KMS-11 (cell line): ENCODE results near the gene PNPLA7.

Experiments used
- H2AFZ ChIP-seq: fragments of 200-600 bp; sonication (generic); 2 replicates; pipeline ENCODE4 v1.6.1; 2016; ENCODE audit warnings: antibody characterized with exemption, mixed run types, low read depth
- H3K27ac ChIP-seq: fragments of 200-600 bp; sonication (generic); 2 replicates; pipeline ENCODE4 v1.6.1; 2016; ENCODE audit warnings: mild to moderate bottlenecking, mixed run types
- H3K27me3 ChIP-seq: fragments of 200-600 bp; sonication (generic); 2 replicates; pipeline ENCODE4 v1.6.1; 2017; ENCODE audit warnings: mild to moderate bottlenecking, low read depth, mixed run types, moderate library complexity; ENCODE audit not compliant: insufficient read depth
- H3K36me3 ChIP-seq: fragments of 200-600 bp; sonication (generic); 2 replicates; pipeline ENCODE4 v1.6.1; 2017; ENCODE audit warnings: mild to moderate bottlenecking, mixed run types; ENCODE audit not compliant: insufficient read depth
- H3K4me1 ChIP-seq: fragments of 200-600 bp; sonication (generic); 2 replicates; pipeline ENCODE4 v1.6.1; 2016; ENCODE audit warnings: mild to moderate bottlenecking, low read depth, mixed run types; ENCODE audit not compliant: poor library complexity, severe bottlenecking
- H3K4me2 ChIP-seq: fragments of 200-600 bp; sonication (generic); 2 replicates; pipeline ENCODE4 v1.7.0; 2016; ENCODE audit warnings: mild to moderate bottlenecking, mixed run types
- H3K4me3 ChIP-seq: fragments of 200-600 bp; sonication (generic); IDR thresholded peaks from 2 replicates; pipeline ENCODE4 v1.6.1; 2017; ENCODE audit warnings: low read depth, low read length, mixed read lengths; ENCODE audit not compliant: insufficient read depth
- H3K79me2 ChIP-seq: fragments of 200-600 bp; sonication (generic); 2 replicates; pipeline ENCODE4 v1.6.1; 2016; ENCODE audit warnings: low read depth, mixed run types; ENCODE audit not compliant: insufficient read depth
- H3K9ac ChIP-seq: fragments of 200-600 bp; sonication (generic); 2 replicates; pipeline ENCODE4 v1.6.1; 2016; ENCODE audit warnings: mild to moderate bottlenecking, mixed run types
- H4K20me1 ChIP-seq: fragments of 200-600 bp; sonication (generic); 2 replicates; pipeline ENCODE4 v1.6.1; 2016; ENCODE audit warnings: mild to moderate bottlenecking, mixed run types; ENCODE audit not compliant: insufficient read depth
- TF ChIP-seq, protein P1 (sequence below): fragments of 200-600 bp; sonication (generic); conservative IDR thresholded peaks from 2 replicates; pipeline ENCODE4 v1.6.1; 2017; ENCODE audit warnings: low read depth, mild to moderate bottlenecking, antibody characterized with exemption, low read length, moderate library complexity, mixed read lengths

PNPLA7 gene

DNA sequence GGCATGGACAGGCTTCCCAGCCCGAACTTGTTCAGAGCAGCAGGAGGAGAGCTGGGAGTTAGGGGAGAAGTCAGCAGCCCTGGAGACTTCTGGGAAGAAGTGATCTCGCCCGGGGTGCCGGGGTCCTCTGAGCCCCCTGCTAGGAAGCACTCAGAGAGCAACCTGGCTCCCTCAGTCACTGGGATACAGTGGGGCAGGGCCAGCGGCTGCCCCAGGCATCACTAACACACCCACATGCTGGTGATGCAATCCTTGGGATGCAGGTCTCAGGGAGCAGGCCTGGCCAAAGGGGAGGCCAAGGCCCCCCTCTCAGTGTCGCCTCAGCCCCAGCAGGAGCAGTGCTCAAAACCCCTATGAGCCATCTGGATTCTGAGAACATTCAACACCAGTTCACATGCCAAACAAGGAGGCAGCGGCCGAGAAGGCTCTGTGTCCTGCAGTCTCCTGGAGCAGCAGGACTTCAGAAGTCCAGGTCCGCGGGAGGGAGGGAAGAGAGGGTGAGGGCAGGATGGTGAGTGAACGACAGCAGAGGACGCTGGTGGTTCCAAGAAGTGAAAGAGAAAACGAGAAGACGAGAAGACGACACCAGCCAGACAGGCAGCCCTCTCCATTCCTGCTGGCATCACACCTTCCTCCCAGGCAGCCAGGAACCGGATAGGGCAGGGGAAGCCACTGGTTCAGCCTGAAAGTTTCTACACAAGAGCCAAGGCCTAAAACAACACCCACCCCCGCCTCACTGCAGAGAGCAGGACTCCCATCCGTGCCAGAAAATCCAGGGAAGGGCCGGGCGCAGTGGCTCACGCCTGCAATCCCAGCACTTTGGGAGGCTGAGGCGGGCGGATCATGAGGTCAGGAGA lies 2.3 kb downstream of the PNPLA7 start:
- Histone ChIP-seq H4K20me1 (no peaks in the 10 kb centered on the region), H3K9ac (no peak overlapping the region), H3K4me2 (no peak overlapping the region), H3K27ac (no peak overlapping the region), H2AFZ (no peak overlapping the region), H3K27me3 (no peaks in the 10 kb centered on the region), H3K4me1 (peaks cover 4% of the 10 kb centered on the region), H3K36me3 (no peaks in the 10 kb centered on the region), H3K4me3 (no peak overlapping the region), H3K79me2 (no peaks in the 10 kb centered on the region)
- TF ChIP-seq, protein P1, sequence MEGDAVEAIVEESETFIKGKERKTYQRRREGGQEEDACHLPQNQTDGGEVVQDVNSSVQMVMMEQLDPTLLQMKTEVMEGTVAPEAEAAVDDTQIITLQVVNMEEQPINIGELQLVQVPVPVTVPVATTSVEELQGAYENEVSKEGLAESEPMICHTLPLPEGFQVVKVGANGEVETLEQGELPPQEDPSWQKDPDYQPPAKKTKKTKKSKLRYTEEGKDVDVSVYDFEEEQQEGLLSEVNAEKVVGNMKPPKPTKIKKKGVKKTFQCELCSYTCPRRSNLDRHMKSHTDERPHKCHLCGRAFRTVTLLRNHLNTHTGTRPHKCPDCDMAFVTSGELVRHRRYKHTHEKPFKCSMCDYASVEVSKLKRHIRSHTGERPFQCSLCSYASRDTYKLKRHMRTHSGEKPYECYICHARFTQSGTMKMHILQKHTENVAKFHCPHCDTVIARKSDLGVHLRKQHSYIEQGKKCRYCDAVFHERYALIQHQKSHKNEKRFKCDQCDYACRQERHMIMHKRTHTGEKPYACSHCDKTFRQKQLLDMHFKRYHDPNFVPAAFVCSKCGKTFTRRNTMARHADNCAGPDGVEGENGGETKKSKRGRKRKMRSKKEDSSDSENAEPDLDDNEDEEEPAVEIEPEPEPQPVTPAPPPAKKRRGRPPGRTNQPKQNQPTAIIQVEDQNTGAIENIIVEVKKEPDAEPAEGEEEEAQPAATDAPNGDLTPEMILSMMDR: no peak

DNA sequence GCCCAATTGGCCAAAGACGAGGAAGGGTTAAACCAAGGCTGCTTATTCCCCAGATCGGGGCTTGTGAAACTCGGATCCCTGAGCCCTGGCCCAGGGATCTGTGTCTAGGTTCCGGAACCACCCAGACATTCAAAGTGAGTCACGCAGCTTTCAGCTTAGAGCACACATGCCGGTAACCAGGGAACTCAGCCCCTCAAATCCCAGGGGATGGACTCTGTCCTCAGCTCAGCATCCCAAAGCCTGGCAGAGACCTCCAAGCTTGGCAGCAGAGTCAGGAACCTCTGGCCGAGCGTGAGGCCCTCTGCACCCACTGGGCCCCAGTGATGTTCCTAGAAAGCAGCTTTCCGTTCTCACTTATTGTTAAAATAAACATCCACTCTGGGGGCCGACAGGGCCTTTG lies 5.1 kb downstream of the PNPLA7 start:
- Histone ChIP-seq H3K4me1 (peaks cover 4% of the 10 kb centered on the region), H4K20me1 (no peaks in the 10 kb centered on the region), H3K4me3 (no peak overlapping the region), H3K9ac (no peak overlapping the region), H2AFZ (no peak overlapping the region), H3K79me2 (no peaks in the 10 kb centered on the region), H3K4me2 (no peak overlapping the region), H3K36me3 (no peaks in the 10 kb centered on the region), H3K27ac (no peak overlapping the region), H3K27me3 (no peaks in the 10 kb centered on the region)
- TF ChIP-seq, protein P1: no peak

DNA sequence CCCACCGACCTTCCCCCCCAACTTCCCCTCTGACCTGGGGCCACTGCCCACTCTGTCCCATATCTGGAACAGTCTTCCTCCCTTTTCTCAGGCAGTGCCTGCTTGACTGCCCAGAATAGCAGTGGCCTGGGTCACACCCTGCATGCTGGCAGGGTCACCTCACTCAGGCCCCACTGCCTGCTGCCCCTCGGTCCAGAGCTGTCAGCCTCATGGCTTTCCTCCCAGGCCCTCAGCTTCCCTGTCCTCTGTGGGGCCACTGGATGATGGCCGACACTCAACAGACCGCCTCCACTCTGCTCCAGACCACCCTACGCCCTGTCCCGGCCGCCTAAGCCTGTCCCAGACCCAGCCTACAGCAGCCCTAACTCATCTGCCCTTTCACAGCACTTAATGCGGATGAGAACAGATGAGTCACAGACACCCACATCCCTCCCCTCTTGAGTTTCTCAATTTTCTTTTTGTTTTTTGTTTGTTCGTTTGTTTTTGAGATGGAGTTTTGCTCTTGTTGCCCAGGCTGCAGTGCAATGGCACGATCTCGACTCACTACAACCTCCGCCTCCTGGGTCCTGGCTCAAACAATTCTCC lies 5.9 kb downstream of the PNPLA7 start:
- Histone ChIP-seq H3K4me3 (no peak overlapping the region), H3K4me2 (no peak overlapping the region), H2AFZ (no peak overlapping the region), H3K9ac (no peak overlapping the region), H4K20me1 (no peaks in the 10 kb centered on the region), H3K27me3 (no peaks in the 10 kb centered on the region), H3K36me3 (no peaks in the 10 kb centered on the region), H3K27ac (no peak overlapping the region), H3K4me1 (no peaks in the 10 kb centered on the region), H3K79me2 (no peaks in the 10 kb centered on the region)
- TF ChIP-seq, protein P1: no peak

DNA sequence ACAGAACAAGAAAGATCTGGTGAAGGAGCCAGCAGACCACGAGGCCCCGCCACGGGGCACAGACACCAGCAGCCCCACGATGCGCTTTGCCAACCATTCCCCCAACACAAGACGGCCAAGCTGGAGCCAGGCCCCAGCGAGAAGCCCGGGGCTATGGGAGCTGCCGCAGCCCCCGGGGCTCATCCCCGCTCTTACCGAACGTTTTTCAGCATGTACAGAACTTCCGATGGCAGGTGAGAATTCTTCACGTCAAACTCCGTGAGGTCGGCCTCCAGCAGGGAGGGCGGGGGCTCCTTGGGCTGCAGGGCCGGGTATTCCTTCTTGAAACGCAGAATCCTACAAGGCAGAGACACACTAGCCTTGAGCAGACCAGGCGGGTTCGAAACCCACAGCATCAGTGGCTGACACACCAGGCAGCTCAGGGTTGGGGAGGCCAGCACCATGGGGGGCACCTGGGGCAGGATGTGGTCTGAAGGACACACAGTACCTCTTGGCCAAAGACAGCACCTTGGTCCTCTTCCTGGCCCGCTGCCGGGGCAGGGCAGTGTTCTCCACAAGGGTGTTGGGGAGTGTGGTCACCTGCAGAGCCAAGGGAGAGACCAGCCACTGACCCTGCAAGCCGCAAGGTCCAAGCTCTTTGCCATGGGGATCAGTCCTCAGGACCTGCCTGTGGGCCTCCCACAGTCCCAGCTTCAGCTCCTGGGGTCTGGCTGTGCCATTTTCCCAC lies 6.8 kb downstream of the PNPLA7 start:
- H3K9ac ChIP-seq: no peak overlapping the region
- H3K4me2 ChIP-seq: no peak overlapping the region
- no peak overlapping the region for H3K27ac ChIP-seq
- H4K20me1 ChIP-seq: no peaks in the 10 kb centered on the region
- no peak overlapping the region for H2AFZ ChIP-seq
- no peaks in the 10 kb centered on the region for H3K4me1 ChIP-seq
- H3K4me3 ChIP-seq: no peak overlapping the region
- no peaks in the 10 kb centered on the region for H3K79me2 ChIP-seq
- TF ChIP-seq, protein P1: no peak
- H3K27me3 ChIP-seq: no peaks in the 10 kb centered on the region
- H3K36me3 ChIP-seq: no peaks in the 10 kb centered on the region
